ENCODE results near the gene SH3PXD2A.

The SH3PXD2A gene

GRCh38 chr10:103605359-103606096 lies 249.8 kb downstream of the SH3PXD2A start:
- no peak for DNase-seq (ENCODE audit: low read depth in 2 of 2)

DNA sequence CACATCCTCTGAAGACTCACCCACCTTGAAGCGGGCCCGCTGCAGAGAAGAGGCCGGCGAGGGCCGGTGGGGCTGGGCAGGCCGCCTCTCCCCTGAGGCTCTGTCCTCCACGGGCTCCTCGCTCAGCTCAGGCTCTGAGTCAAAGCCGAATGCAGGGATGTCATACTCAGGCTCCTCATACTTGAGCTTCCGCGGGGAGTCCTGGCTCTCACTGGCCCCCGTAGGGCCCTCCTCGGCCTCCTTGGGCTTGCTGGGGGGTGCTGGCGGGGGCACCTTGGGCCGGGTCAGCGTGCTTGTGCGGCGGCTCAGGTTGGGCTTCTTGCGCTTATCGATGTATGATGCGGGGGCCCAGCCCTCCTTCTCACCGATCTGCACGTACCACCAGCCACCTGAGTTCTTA lies 252.0 kb downstream of the SH3PXD2A start:
- no peak for DNase-seq (ENCODE audit: low read depth in 2 of 2)

GRCh38 chr10:103602852-103603155 lies 252.6 kb downstream of the SH3PXD2A start:
- no peak for DNase-seq (ENCODE audit: low read depth in 2 of 2)

DNA sequence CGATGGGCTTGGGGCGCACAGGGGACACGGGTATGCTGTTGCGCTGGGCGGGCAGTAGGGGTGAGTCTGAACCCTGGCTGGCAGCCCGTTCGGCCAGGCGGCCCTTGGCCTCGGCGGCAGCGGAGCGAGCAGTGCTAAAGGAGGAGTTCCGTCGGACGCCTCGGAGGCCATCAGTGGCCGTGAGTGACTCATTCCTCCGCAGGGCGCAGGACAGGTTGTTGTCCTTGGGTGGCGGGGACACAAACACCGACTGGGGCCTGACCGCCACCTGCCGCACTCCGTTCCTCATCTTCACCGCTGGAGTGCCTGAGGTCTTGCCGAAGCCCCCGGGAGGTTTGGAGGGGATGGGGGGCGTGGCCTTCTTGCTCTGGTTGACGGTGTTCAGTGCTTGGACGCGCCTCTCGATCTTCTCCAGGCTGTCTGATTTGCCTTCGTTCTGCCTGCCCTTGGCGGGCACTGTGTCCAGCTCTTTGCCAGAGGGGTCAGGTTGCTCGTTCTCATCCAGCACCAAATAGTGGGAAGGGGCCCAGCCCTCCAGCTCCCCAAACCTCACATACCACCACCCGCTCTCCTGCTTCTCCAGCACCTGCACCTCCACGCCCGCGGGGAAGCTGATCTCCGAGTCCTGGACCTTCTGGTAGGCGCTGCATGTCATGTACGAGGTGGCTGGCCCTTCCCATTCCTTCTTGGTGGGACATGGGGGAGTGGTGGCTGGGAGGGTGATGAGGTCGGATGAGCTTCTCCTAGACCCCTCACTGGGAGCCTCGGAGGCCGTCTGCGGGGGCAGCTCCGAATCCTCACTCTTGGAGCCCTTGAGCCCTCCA lies 253.1 kb downstream of the SH3PXD2A start:
- DNase-seq (ENCODE audit: low read depth in 2 of 2) = no peak

DNA sequence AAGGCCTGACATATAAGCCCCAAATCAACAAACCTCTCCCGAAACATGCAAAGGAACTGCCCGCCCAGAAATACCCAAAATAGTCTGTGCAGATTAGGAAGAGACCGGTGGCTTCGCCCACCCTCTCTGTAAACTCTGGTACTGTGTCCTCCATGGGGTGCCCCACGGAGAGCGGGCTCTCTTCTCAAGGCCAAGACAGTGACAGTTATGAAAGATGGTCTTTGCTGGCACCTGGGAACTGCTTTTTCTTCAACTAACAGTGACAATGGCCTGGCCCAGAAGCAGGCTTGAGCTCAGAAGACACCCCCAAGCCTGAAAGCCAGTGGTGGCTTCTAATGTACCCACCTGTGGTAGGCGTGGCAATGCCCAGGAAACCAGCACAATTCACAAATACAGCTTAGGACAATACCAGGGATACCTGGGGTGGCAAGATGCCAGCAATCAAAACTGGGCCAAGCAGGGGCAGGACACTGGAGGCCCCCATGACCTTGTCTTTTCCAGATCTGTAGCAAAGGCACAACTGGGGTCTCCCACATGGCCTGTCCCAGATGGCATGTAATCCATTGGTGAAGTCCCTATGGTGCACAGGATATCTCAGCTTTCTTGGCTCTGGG lies 254.3 kb downstream of the SH3PXD2A start:
- no peak for DNase-seq (ENCODE audit: low read depth in 2 of 2)

DNA sequence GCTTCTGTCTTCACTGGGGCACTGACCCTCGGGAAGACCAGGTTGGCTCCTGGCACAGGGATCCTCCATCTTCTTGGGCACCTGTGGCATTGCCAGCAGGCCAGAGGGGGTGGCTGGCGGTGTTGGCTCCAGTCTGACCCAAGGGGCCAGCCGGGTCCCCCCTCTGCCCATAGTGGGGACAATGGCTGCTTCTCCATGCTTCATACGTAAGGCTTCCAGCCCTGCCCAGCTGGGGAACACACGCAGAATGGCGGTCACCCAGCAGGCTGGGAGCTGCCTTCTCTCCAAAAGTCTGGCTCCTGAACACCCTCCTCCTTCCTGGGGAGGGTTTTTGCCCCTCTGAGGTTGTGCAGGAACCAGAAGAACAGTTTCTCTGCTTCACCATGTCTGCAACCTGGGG lies 255.1 kb downstream of the SH3PXD2A start:
- DNase-seq (ENCODE audit: low read depth in 2 of 2) = no peak

GRCh38 chr10:103599907-103600306 lies 255.5 kb downstream of the SH3PXD2A start:
- no peak for DNase-seq (ENCODE audit: low read depth in 2 of 2)

- no peak for DNase-seq (ENCODE audit: low read depth in 2 of 2)
These were observed 256.2 kb downstream of the SH3PXD2A start for GRCh38 chr10:103599211-103599610.

DNA sequence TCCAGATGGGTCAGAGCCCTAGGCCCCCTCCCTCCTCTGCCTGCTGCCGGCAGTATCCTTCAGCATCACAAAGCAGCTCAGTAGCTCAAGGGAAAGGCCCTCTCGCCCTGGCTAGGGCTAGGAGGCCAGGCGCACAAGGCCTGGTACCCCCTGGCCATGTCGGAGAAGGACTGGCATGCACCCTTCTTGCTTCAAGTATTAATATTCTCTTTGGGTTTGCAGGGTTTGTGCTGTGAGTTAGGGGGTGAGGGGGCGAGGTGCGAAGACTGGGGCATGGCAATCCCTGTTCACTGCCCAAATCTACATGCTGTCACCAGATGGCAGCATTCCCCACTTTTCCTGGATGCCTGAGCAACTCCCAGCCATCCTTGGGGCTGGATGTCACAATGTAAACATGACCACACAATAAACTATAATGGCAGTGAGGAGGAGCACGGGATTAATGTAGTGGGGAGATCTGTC lies 256.7 kb downstream of the SH3PXD2A start:
- DNase-seq (ENCODE audit: low read depth in 2 of 2) = peak in 1 of 2 experiments; percentile 44

DNA sequence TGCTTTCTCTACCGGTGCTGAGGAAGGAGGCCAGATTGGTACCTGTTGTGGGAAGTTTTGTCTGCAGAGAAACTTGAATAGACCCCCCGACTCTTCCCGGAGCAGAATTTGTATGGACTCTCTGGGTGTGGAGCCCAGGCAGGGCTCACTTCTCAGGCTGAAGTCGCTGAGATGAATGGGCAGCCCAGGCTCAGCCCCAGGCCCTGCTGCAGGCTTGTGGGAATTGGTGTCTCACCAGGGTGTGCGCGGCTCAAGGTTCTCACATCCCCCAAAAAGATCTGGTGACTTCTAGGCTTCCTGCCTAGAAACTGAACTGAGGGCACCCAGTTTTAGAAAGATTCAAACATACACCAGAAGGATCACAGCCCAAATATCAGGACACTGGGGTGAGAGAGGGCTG lies 258.4 kb downstream of the SH3PXD2A start:
- no peak for DNase-seq (ENCODE audit: low read depth in 2 of 2)

DNA sequence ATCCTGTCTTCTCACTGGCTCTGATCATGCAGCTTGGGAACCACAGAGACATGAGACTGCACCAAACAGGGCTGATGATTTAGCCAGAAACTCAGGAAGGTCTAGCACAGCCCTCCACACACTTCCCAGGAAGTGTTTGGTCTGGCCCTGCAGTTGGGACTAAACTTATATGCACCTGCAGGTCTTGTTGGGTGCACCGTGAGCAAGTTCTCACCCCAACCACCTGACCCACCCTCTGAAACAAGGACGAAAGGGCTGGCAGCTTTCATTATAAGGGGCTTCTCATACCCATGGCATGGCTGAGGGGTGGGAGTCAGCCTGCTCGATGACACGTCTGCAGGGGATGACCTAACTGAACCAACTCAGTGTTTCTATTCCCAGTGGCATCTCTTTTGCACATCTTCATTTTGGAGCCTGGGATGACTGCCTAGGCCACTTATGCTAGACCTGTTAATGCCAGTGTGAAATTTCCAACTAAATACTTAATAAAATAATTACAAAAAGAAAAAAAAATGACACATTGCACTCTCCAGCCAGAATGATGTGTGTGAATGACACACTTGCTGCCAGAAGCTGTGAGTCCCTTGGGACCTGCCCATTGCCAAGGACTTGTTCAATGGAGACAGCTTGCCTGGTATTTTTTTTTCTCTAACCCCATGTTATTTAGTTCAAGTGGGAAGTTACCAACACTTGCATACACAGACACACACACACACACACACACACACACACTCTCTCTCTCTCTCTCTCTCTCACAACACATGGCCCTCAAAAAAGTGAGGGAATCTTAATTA lies 259.2 kb downstream of the SH3PXD2A start:
- no peak for DNase-seq (ENCODE audit: low read depth in 2 of 2)

- DNase-seq (ENCODE audit: low read depth in 2 of 2) = no peak
These were observed 262.3 kb downstream of the SH3PXD2A start for GRCh38 chr10:103593022-103593570.

DNA sequence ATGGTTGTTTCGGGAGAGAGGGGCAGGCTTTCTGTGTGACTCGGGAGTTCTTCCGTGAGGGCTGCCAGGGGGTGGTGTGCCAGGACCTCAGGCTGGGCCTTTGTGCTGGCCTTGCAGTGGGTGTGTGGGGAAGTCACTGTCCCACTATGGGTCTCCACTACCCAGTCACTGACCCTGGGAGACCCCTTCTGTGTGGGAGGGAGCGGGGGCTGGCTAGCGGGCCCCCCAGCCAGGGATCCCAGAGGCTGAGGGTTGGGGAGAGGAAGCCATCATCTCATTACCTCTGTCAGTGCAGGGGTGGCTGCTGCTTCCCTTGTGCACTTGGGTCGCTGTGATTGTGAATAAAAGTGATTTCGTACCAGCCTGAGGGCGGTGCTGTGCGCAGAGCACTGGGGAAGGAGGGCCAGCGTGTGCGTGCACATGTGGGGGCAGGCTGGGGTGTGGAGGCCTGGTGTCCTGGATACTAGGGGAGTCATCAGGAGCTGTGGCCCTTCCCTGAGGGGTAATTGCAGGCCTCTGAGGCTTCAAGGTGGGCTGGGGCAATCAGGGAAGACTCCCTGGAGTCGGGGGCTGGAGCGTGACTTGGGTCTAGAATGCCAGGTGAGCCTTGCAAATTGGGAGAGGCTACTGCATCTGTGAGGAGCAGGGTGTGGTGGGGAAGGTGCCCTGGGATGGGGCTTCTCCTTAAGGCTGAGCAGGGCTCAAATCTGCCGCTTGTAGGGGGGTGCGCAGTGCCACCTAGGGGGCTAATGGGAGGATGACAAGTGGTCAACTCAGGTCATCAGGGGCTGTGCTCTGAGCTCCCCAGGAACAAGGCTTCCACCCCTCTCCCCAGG lies 263.0 kb downstream of the SH3PXD2A start:
- no peak for DNase-seq (ENCODE audit: low read depth in 2 of 2)

GRCh38 chr10:103590744-103591291 lies 264.6 kb downstream of the SH3PXD2A start:
- no peak for DNase-seq (ENCODE audit: low read depth in 2 of 2)

DNA sequence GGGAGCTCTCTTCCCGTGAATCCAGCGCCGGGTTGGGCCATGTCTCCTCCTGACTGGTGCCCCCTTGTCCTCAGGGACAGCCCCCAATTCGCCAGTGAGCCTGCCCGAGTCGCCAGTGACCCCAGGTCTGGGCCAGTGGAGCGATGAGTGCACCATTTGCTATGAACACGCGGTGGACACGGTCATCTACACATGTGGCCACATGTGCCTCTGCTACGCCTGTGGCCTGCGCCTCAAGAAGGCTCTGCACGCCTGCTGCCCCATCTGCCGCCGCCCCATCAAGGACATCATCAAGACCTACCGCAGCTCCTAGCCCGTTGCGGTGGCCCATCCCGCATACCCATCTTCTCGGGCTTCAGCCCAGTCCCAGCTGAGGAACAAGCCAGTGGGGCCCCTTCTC lies 265.3 kb downstream of the SH3PXD2A start:
- DNase-seq (ENCODE audit: low read depth in 2 of 2) = no peak

DNA sequence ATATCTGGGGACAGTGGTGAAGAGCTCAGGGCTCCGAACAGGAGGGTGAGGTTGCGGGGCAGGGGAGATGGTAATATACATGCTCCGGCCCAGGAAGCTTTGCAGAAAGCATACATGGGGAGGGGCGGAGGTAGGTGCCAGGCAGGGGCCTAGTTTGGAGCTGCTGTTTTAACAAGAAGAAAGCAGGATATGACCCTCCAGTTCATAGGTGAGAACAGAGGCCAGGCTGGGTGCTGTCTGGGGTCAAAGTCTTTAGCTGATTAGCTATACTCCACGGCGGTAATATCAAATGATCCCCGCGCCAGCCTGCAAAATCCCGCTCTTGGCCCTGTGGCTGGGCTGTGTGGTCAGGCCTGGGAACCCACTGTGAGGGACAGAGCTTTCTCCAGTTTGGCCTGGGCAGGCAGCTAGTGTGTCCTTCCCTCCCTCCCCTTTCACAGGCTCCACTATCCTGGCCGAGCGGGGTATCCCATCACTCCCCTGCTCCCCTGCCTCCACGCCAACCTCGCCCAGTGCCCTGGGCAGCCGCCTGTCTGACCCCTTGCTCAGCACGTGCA lies 266.2 kb downstream of the SH3PXD2A start:
- DNase-seq (ENCODE audit: low read depth in 2 of 2) = no peak

DNA sequence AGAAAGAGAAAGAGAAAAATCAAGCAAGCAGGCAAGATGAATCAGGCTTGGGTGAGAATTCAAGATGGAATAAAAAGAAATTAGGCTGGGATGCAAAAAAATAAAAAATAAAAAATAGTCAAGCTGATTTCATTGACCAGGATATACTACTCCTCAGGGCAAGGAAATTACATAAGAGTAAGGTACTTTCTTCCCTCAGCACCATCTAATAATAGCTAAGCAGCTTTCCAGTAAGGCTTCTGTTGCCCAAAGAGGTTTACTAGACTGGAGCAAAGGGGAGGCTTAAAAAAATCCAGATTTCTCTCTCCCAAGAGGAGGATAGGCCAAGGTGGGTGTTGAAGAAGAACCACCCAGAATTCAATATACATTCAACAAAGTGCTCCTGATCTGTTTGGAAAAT lies 268.3 kb downstream of the SH3PXD2A start:
- no peak for DNase-seq (ENCODE audit: low read depth in 2 of 2)

DNA sequence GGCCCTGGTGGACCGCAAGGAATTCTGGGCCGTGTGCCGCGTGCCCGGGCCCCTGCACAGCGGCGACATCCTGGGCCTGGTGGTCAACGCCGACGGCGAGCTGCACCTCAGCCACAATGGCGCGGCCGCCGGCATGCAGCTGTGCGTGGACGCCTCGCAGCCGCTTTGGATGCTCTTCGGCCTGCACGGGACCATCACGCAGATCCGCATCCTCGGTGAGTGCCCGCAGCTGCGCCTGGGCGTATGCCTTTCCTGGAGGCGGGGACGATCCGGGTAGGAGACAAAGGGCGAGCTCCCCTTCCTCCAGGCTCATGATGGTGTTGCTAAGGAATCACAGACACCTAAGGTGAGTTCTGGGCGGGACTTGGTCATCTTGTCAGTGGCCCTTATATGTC lies 270.4 kb downstream of the SH3PXD2A start:
- DNase-seq (ENCODE audit: low read depth in 2 of 2) = no peak

DNA sequence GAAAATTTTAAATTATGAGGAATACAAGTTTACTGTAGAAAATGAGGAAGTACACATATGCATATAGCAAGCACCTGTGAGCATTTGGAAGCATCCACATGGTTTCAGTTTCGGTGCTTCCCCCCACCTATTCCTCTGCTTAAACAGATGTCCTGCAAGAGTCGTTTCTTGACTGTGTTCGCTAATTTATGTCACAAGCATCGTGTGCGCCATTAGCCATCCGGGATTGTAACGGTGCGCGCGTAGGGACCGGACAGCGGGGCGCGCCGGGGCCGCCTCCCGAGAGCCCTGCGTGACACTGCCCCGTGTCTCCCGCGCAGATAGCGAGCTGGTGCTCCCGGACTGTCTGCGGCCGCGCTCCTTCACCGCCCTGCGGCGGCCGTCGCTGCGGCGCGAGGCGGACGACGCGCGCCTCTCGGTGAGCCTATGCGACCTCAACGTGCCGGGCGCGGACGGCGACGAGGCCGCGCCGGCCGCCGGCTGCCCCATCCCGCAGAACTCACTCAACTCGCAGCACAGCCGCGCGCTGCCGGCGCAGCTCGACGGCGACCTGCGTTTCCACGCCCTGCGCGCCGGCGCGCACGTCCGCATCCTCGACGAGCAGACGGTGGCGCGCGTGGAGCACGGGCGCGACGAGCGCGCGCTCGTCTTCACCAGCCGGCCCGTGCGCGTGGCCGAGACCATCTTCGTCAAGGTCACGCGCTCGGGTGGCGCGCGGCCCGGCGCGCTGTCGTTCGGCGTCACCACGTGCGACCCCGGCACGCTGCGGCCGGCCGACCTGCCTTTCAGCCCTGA lies 271.0 kb downstream of the SH3PXD2A start:
- DNase-seq (ENCODE audit: low read depth in 2 of 2) = no peak

Measured in fibroblast of skin of left biceps (primary cell).